SU-DHL-6 (cell line): Measurements from ENCODE around the gene CNTN6.

Experiments used
- H2AFZ ChIP-seq: fragments of 200-600 bp; sonication (generic); 2 replicates; pipeline ENCODE4 v1.6.1; 2014; ENCODE audit warnings: low read depth, mild to moderate bottlenecking, moderate library complexity, mixed read lengths, antibody characterized with exemption, low read length; ENCODE audit not compliant: severe bottlenecking
- H3F3A ChIP-seq: fragments of 200-600 bp; shearing (Covaris generic); 2 replicates; pipeline ENCODE4 v1.6.0; 2016; ENCODE audit warnings: antibody characterized with exemption, mild to moderate bottlenecking; ENCODE audit not compliant: insufficient read depth
- H3K27ac ChIP-seq: fragments of 200-600 bp; sonication (generic); 2 replicates; pipeline ENCODE4 v1.5.1; 2016; ENCODE audit warnings: low read depth, mild to moderate bottlenecking, low read length, moderate library complexity, mixed read lengths
- H3K27me3 ChIP-seq: fragments of 200-600 bp; sonication (generic), shearing (Covaris generic); 2 replicates; pipeline ENCODE4 v1.6.0; 2014; ENCODE audit warnings: mild to moderate bottlenecking, low read length
- H3K36me3 ChIP-seq: fragments of 200-600 bp; sonication (generic); 2 replicates; pipeline ENCODE4 v1.6.1; 2014; ENCODE audit warnings: mild to moderate bottlenecking, low read length, mixed read lengths
- H3K4me2 ChIP-seq: fragments of 300-600, 200-600 bp; shearing (Covaris generic), sonication (generic); 2 replicates; pipeline ENCODE4 v1.6.0; 2014; ENCODE audit warnings: low read length, low read depth, mild to moderate bottlenecking; ENCODE audit not compliant: poor library complexity, severe bottlenecking
- H3K4me3 ChIP-seq: fragments of 200-600 bp; sonication (generic); 2 replicates; pipeline ENCODE4 v1.5.1; 2014; ENCODE audit warnings: antibody characterized with exemption, low read length, mild to moderate bottlenecking, mixed read lengths; ENCODE audit not compliant: insufficient read depth, poor library complexity, severe bottlenecking
- H3K79me2 ChIP-seq: fragments of 200-600 bp; sonication (generic); 2 replicates; pipeline ENCODE4 v1.6.1; 2014; ENCODE audit warnings: mild to moderate bottlenecking, low read length, moderate library complexity; ENCODE audit not compliant: insufficient read depth
- H3K9ac ChIP-seq: fragments of 200-600 bp; sonication (generic); 2 replicates; pipeline ENCODE4 v1.7.0; 2014; ENCODE audit warnings: mild to moderate bottlenecking, low read length
- H3K9me2 ChIP-seq: fragments of 200-600 bp; sonication (generic); replicated peaks from 2 replicates; pipeline ENCODE4 v1.6.1; 2014; ENCODE audit warnings: low read length; ENCODE audit not compliant: insufficient read depth
- H3K9me3 ChIP-seq: fragments of 200-600 bp; sonication (generic); 2 replicates; pipeline ENCODE4 v1.6.1; 2014; ENCODE audit warnings: low read length, mixed read lengths; ENCODE audit not compliant: insufficient read depth
- H4K20me1 ChIP-seq: fragments of 200-600 bp; sonication (generic); 2 replicates; pipeline ENCODE4 v1.6.1; 2014; ENCODE audit warnings: low read depth, mild to moderate bottlenecking, antibody characterized with exemption, low read length, moderate library complexity, mixed read lengths
- CTCF ChIP-seq: fragments of 200-600 bp; sonication (generic); IDR thresholded peaks from one replicate; pipeline ENCODE4 v1.5.1; 2017; ENCODE audit warnings: antibody characterized with exemption, mild to moderate bottlenecking, low read length, moderate library complexity; ENCODE audit not compliant: insufficient read depth, poor library complexity, severe bottlenecking
- EZH2phosphoT487 ChIP-seq: fragments of 200-600 bp; sonication (generic), shearing (Covaris generic); conservative IDR thresholded peaks from 2 replicates; pipeline ENCODE4 v1.6.1; 2018; ENCODE audit warnings: mild to moderate bottlenecking, antibody characterized with exemption, low read length, moderate library complexity, mixed read lengths

Gene CNTN6

GRCh38 chr3:1103525-1103924 lies 10.7 kb downstream of the CNTN6 start:
- Histone ChIP-seq H3K79me2 (no peaks in the 10 kb centered on the region), H3K4me3 (no peak overlapping the region), H3K36me3 (no peaks in the 10 kb centered on the region), H3K27me3 (no peaks in the 10 kb centered on the region), H3K4me2 (no peak overlapping the region), H3K9me3 (no peaks in the 10 kb centered on the region), H3K9ac (no peak overlapping the region), H3K27ac (no peak overlapping the region), H4K20me1 (no peaks in the 10 kb centered on the region), H2AFZ (no peak overlapping the region), H3K9me2 (no peaks in the 10 kb centered on the region), H3F3A (no peaks in the 10 kb centered on the region)
- TF ChIP-seq EZH2phosphoT487 (no peak), CTCF (no peak)

- no peak for TF ChIP-seq CTCF
- no peak for TF ChIP-seq EZH2phosphoT487
Observed at GRCh38 chr3:1117843-1118473, 25.1 kb downstream of the CNTN6 start.

DNA sequence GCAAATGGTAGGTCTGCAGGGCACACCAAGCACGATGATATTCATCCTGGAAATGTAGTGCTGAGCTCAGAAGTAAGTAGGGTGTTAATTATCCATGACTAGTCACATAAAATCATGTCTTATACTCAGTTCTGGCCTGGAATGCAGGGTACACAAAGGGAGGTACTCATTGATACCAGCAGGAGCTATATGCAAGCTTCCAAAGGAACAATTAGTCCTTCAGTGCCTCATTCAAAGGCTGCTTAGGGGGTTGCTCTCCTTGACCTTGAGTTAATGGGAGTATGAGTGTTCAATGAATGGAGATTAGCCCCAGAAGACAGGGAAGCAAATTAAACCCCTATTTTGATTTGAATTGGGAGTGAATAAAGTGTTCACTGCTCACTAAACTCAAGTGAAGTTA lies 38.3 kb downstream of the CNTN6 start:
- no peak overlapping the region for H3K27ac ChIP-seq
- no peak for TF ChIP-seq EZH2phosphoT487
- TF ChIP-seq CTCF, result no peak
- H3K27me3 ChIP-seq, result no peaks in the 10 kb centered on the region
- H3K9ac ChIP-seq, result no peak overlapping the region
- no peak overlapping the region for H3K4me2 ChIP-seq
- H3F3A ChIP-seq, result no peaks in the 10 kb centered on the region
- H3K4me3 ChIP-seq, result no peak overlapping the region
- no peaks in the 10 kb centered on the region for H3K79me2 ChIP-seq
- no peaks in the 10 kb centered on the region for H4K20me1 ChIP-seq
- H3K36me3 ChIP-seq, result no peaks in the 10 kb centered on the region
- H3K9me2 ChIP-seq, result no peaks in the 10 kb centered on the region
- no peak overlapping the region for H2AFZ ChIP-seq
- no peaks in the 10 kb centered on the region for H3K9me3 ChIP-seq

More at GRCh38 chr3:1117843-1118473, 25.1 kb downstream of the CNTN6 start:
- H3K4me3 ChIP-seq, result no peak overlapping the region
- no peaks in the 10 kb centered on the region for H3K9me3 ChIP-seq
- H3K36me3 ChIP-seq, result no peaks in the 10 kb centered on the region
- H2AFZ ChIP-seq, result no peak overlapping the region
- no peaks in the 10 kb centered on the region for H3F3A ChIP-seq
- H3K9ac ChIP-seq, result no peak overlapping the region
- no peaks in the 10 kb centered on the region for H3K27me3 ChIP-seq
- H3K9me2 ChIP-seq, result no peaks in the 10 kb centered on the region
- H3K79me2 ChIP-seq, result no peaks in the 10 kb centered on the region
- no peaks in the 10 kb centered on the region for H4K20me1 ChIP-seq
- H3K27ac ChIP-seq, result no peak overlapping the region
- H3K4me2 ChIP-seq, result no peak overlapping the region
